ENCODE measurements around the gene NODAL. TPM values are rescaled to one million over a fixed set of nuclear protein-coding genes. Genes with fewer than 3 reads are reported as not detected.

Gene NODAL
- polyA plus RNA-seq, 4 donors, result 0.04 to 0.16 TPM; not detected in 2

- WGBS, 3 donors, result 34 to 42% (median 40%) methylated on average over 9 of the region's 9 CpGs
- FAIRE-seq, result no peak
- H3K4me1 ChIP-seq (ENCODE audit: control insufficient read depth in 3 of 3, insufficient read depth in 2 of 3, low read depth in 1 of 3, low read length in 2 of 3), result peaks cover 0 to 23% (median 0%) of the 10 kb centered on the region in 3 donors
- H3K36me3 ChIP-seq (ENCODE audit: control insufficient read depth in 3 of 3, insufficient read depth in 2 of 3, low read depth in 1 of 3, low read length in 3 of 3), result peaks cover 0 to 2% (median 0%) of the 10 kb centered on the region in 3 donors
- H3K27me3 ChIP-seq (ENCODE audit: control insufficient read depth in 3 of 3, insufficient read depth in 3 of 3, low read length in 3 of 3), result peaks cover 0 to 35% (median 6%) of the 10 kb centered on the region in 3 donors
- DNase-seq, result no peak
- H3K27ac ChIP-seq (ENCODE audit: low read depth in 1 of 3, low read length in 2 of 3), result peak overlapping the region in 1 of 3 donors; percentile 32
- H3K4me3 ChIP-seq (ENCODE audit: low read depth in 1 of 3, low read length in 3 of 3), result peak overlapping the region in 1 of 3 donors; percentile 50
- H3K9me3 ChIP-seq (ENCODE audit: control insufficient read depth in 2 of 2, insufficient read depth in 1 of 2, low read depth in 1 of 2, low read length in 1 of 2), result no peaks in the 10 kb centered on the region
These were observed 38.9 kb upstream of the NODAL start for GRCh38 chr10:70480239-70480861.

- H3K27me3 ChIP-seq (ENCODE audit: control insufficient read depth in 3 of 3, insufficient read depth in 3 of 3, low read length in 3 of 3), result peaks cover 0 to 36% (median 6%) of the 10 kb centered on the region in 3 donors
- H3K4me1 ChIP-seq (ENCODE audit: control insufficient read depth in 3 of 3, insufficient read depth in 2 of 3, low read depth in 1 of 3, low read length in 2 of 3), result peaks cover 0 to 23% (median 0%) of the 10 kb centered on the region in 3 donors
- H3K9me3 ChIP-seq (ENCODE audit: control insufficient read depth in 2 of 2, insufficient read depth in 1 of 2, low read depth in 1 of 2, low read length in 1 of 2), result no peaks in the 10 kb centered on the region
- peak overlapping the region in 1 of 3 donors; percentile 50 for H3K4me3 ChIP-seq (ENCODE audit: low read depth in 1 of 3, low read length in 3 of 3)
- DNase-seq, result peak in 1 of 2 donors; percentile 42
- no peak for FAIRE-seq
- H3K36me3 ChIP-seq (ENCODE audit: control insufficient read depth in 3 of 3, insufficient read depth in 2 of 3, low read depth in 1 of 3, low read length in 3 of 3), result peaks cover 0 to 2% (median 0%) of the 10 kb centered on the region in 3 donors
- WGBS, 3 donors, result 50 to 57% (median 56%) methylated on average over 7 to 8 of the region's 8 CpGs
- H3K27ac ChIP-seq (ENCODE audit: low read depth in 1 of 3, low read length in 2 of 3), result peak overlapping the region in 1 of 3 donors; percentile 23
These were observed 38.3 kb upstream of the NODAL start for GRCh38 chr10:70479626-70480238.

- no peak for DNase-seq
- FAIRE-seq, result no peak
- Histone ChIP-seq H3K4me1 (ENCODE audit: control insufficient read depth in 3 of 3, insufficient read depth in 2 of 3, low read depth in 1 of 3, low read length in 2 of 3) (peaks cover 0 to 23% (median 0%) of the 10 kb centered on the region in 3 donors), H3K27me3 (ENCODE audit: control insufficient read depth in 3 of 3, insufficient read depth in 3 of 3, low read length in 3 of 3) (peaks cover 0 to 36% (median 6%) of the 10 kb centered on the region in 3 donors), H3K4me3 (ENCODE audit: low read depth in 1 of 3, low read length in 3 of 3) (peak overlapping the region; percentile 25 to 50 (median 46)), H3K27ac (ENCODE audit: low read depth in 1 of 3, low read length in 2 of 3) (peak overlapping the region in 2 of 3 donors; percentile 5 to 23), H3K36me3 (ENCODE audit: control insufficient read depth in 3 of 3, insufficient read depth in 2 of 3, low read depth in 1 of 3, low read length in 3 of 3) (peaks cover 0 to 2% (median 0%) of the 10 kb centered on the region in 3 donors), H3K9me3 (ENCODE audit: control insufficient read depth in 2 of 2, insufficient read depth in 1 of 2, low read depth in 1 of 2, low read length in 1 of 2) (no peaks in the 10 kb centered on the region)
- 44 to 52% (median 48%) methylated on average over 10 to 11 of the region's 11 CpGs for WGBS, 3 donors
These were observed 37.7 kb upstream of the NODAL start for GRCh38 chr10:70479165-70479581.

GRCh38 chr10:70478191-70479164 lies 37.0 kb upstream of the NODAL start, which contains the start of gene PALD1:
Gene PALD1, plus strand, starts transcription at chr10:70478767. Its CDS starts 47,185 bp downstream, at chr10:70525952.
- Histone ChIP-seq H3K27ac (ENCODE audit: low read depth in 1 of 3, low read length in 2 of 3) (peak within 1 kb of the TSS; percentile 1 to 23 (median 5)), H3K4me1 (ENCODE audit: control insufficient read depth in 3 of 3, insufficient read depth in 2 of 3, low read depth in 1 of 3, low read length in 2 of 3) (peaks cover 0 to 23% (median 0%) of the 10 kb centered on the region in 3 donors), H3K9me3 (ENCODE audit: control insufficient read depth in 2 of 2, insufficient read depth in 1 of 2, low read depth in 1 of 2, low read length in 1 of 2) (no peaks in the 10 kb centered on the region), H3K27me3 (ENCODE audit: control insufficient read depth in 3 of 3, insufficient read depth in 3 of 3, low read length in 3 of 3) (peaks cover 0 to 36% (median 6%) of the 10 kb centered on the region in 3 donors), H3K4me3 (ENCODE audit: low read depth in 1 of 3, low read length in 3 of 3) (peak within 1 kb of the TSS; percentile 25 to 50 (median 46)), H3K36me3 (ENCODE audit: control insufficient read depth in 3 of 3, insufficient read depth in 2 of 3, low read depth in 1 of 3, low read length in 3 of 3) (peaks cover 0 to 2% (median 0%) of the 10 kb centered on the region in 3 donors)
- no peak for FAIRE-seq
- DNase-seq, result peak in 1 of 2 donors; percentile 71
- 1% methylated on average over 50 to 110 of the region's 110 CpGs for WGBS, 3 donors

- Histone ChIP-seq H3K36me3 (ENCODE audit: control insufficient read depth in 3 of 3, insufficient read depth in 2 of 3, low read depth in 1 of 3, low read length in 3 of 3) (no peaks in the 10 kb centered on the region), H3K4me3 (ENCODE audit: low read depth in 1 of 3, low read length in 3 of 3) (peak overlapping the region in 2 of 3 donors; percentile 43 to 46), H3K4me1 (ENCODE audit: control insufficient read depth in 3 of 3, insufficient read depth in 2 of 3, low read depth in 1 of 3, low read length in 2 of 3) (peaks cover 0 to 16% (median 0%) of the 10 kb centered on the region in 3 donors), H3K9me3 (ENCODE audit: control insufficient read depth in 2 of 2, insufficient read depth in 1 of 2, low read depth in 1 of 2, low read length in 1 of 2) (no peaks in the 10 kb centered on the region), H3K27me3 (ENCODE audit: control insufficient read depth in 3 of 3, insufficient read depth in 3 of 3, low read length in 3 of 3) (peaks cover 0 to 36% (median 6%) of the 10 kb centered on the region in 3 donors), H3K27ac (ENCODE audit: low read depth in 1 of 3, low read length in 2 of 3) (no peak overlapping the region)
- DNase-seq (peak; percentile 21 to 58), FAIRE-seq (no peak)
- 2 to 9% (median 8%) methylated on average over 26 to 27 of the region's 27 CpGs for WGBS, 3 donors
These were observed 36.2 kb upstream of the NODAL start for GRCh38 chr10:70477661-70478162.

GRCh38 chr10:70476249-70477035 lies 35.0 kb upstream of the NODAL start:
- DNase-seq (no peak), FAIRE-seq (no peak)
- H3K27ac ChIP-seq (ENCODE audit: low read depth in 1 of 3, low read length in 2 of 3), result no peak overlapping the region
- H3K9me3 ChIP-seq (ENCODE audit: control insufficient read depth in 2 of 2, insufficient read depth in 1 of 2, low read depth in 1 of 2, low read length in 1 of 2), result no peaks in the 10 kb centered on the region
- peaks cover 0 to 36% (median 6%) of the 10 kb centered on the region in 3 donors for H3K27me3 ChIP-seq (ENCODE audit: control insufficient read depth in 3 of 3, insufficient read depth in 3 of 3, low read length in 3 of 3)
- no peak overlapping the region for H3K4me3 ChIP-seq (ENCODE audit: low read depth in 1 of 3, low read length in 3 of 3)
- no peaks in the 10 kb centered on the region for H3K36me3 ChIP-seq (ENCODE audit: control insufficient read depth in 3 of 3, insufficient read depth in 2 of 3, low read depth in 1 of 3, low read length in 3 of 3)
- 40 to 68% (median 56%) methylated on average over 7 of the region's 7 CpGs for WGBS, 3 donors
- peaks cover 0 to 13% (median 0%) of the 10 kb centered on the region in 3 donors for H3K4me1 ChIP-seq (ENCODE audit: control insufficient read depth in 3 of 3, insufficient read depth in 2 of 3, low read depth in 1 of 3, low read length in 2 of 3)

- WGBS, 3 donors, result 61 to 86% (median 72%) methylated on average over 8 of the region's 8 CpGs
- H3K4me1 ChIP-seq (ENCODE audit: control insufficient read depth in 3 of 3, insufficient read depth in 2 of 3, low read depth in 1 of 3, low read length in 2 of 3), result peaks cover 0 to 13% (median 0%) of the 10 kb centered on the region in 3 donors
- peaks cover 0 to 36% (median 6%) of the 10 kb centered on the region in 3 donors for H3K27me3 ChIP-seq (ENCODE audit: control insufficient read depth in 3 of 3, insufficient read depth in 3 of 3, low read length in 3 of 3)
- H3K9me3 ChIP-seq (ENCODE audit: control insufficient read depth in 2 of 2, insufficient read depth in 1 of 2, low read depth in 1 of 2, low read length in 1 of 2), result no peaks in the 10 kb centered on the region
- FAIRE-seq (no peak), DNase-seq (no peak)
- H3K27ac ChIP-seq (ENCODE audit: low read depth in 1 of 3, low read length in 2 of 3), result no peak overlapping the region
- H3K4me3 ChIP-seq (ENCODE audit: low read depth in 1 of 3, low read length in 3 of 3), result no peak overlapping the region
- H3K36me3 ChIP-seq (ENCODE audit: control insufficient read depth in 3 of 3, insufficient read depth in 2 of 3, low read depth in 1 of 3, low read length in 3 of 3), result no peaks in the 10 kb centered on the region
These were observed 34.2 kb upstream of the NODAL start for GRCh38 chr10:70475661-70476060.
